ENCODE data around the gene RPL13. TPM values are rescaled to one million over a fixed set of nuclear protein-coding genes. Genes with fewer than 3 reads are reported as not detected.

The RPL13 gene
- total and polyA plus RNA-seq, 7 experiments from 2014 or later: 2,239 to 8,810 (median 5,354) TPM

DNA sequence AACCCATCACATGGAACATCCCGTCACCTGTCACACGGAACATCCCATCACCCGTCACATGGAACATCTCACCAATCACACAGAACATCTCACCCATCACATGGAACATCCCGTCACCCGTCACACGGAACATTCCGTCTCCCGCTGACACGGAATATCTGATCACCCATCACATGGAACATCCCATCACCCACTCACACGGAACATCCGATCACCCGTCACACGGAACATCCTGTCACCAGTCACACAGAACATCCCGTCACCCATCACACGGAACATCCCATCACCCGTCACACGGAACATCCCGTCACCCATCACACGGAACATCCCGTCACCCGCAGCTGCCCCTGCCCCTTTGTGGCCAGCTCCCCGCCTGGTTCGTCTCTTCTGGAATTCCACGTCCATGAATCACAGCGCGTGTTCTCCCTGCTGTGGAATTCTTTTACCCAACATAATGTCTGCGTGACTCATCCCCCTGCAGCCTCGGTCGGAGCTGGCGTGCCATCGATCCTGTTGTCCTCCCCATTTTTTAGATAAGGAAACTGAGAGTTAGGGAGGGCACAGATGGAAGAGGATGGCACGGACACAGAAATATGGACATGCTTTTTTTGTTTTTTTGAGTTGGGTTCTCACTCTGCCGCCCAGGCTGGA lies 20.7 kb downstream of the RPL13 start:
- no peak overlapping the region for H3K4me3 ChIP-seq (ENCODE audit: low read length)
- H3K9me3 Mint-ChIP-seq: peaks cover 0 to 1% (median 0%) of the 10 kb centered on the region in 11 donors
- ChIA-PET CTCF (no interaction called here), POLR2A (no interaction called here)
- H3K36me3 ChIP-seq (ENCODE audit: control insufficient read depth in 2 of 3, insufficient read depth in 3 of 3, low read length in 3 of 3): no peaks in the 10 kb centered on the region
- no peaks in the 10 kb centered on the region for H3K9me3 ChIP-seq (ENCODE audit: control insufficient read depth in 2 of 3, low read length in 3 of 3)
- H3K4me3 Mint-ChIP-seq: no peak overlapping the region
- no peak overlapping the region for H3K27ac Mint-ChIP-seq
- H3K4me1 ChIP-seq (ENCODE audit: control insufficient read depth in 2 of 2, insufficient read depth in 2 of 2, low read length in 2 of 2): no peaks in the 10 kb centered on the region
- no peaks in the 10 kb centered on the region for H3K27me3 ChIP-seq (ENCODE audit: control insufficient read depth in 2 of 2, insufficient read depth in 2 of 2, low read length in 2 of 2)
- DNase-seq: no peak
- H3K4me1 Mint-ChIP-seq: no peaks in the 10 kb centered on the region
- ATAC-seq: no peak
- H3K36me3 Mint-ChIP-seq: no peaks in the 10 kb centered on the region
- no peak overlapping the region for H3K27ac ChIP-seq (ENCODE audit: low read depth, low read length)
- H3K27me3 Mint-ChIP-seq: peaks cover 0 to 10% (median 0%) of the 10 kb centered on the region in 5 donors
- intact Hi-C loops (cut with micrococcal nuclease): no loop called here

DNA sequence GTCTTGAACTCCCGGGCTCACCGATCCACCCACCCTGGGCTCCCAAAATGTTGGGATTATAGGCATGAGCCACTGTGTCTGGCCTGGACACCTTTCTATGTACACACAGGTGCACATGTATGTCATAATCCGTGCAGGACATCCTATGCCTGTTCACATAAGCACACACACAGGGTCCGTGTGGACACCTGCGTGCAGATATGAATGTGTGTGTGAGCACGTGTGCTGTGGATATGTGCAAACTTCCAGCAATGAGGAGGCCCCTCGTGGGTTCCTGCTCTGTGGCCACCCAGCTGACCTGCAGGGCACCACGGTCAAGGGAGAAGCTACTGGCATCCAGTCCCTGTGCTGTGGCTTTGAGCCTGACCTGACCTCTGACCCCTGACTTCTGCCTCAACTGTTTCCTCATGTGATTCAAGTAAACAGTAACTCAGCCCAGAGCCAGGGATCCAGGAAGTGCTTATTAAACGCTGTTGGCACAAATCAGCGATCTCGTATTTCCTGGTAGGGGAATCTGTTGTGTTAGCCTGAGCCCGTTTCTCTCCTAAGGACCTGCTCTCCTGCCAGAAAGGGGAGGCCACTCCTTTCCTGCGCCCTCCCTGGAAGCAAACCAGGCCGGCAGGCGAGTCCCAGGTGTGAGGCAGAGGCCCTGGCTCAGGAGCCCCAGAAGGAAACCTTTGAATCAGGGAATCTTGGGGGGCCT lies 21.5 kb downstream of the RPL13 start:
- no peaks in the 10 kb centered on the region for H3K36me3 Mint-ChIP-seq
- no peak overlapping the region for H3K4me3 Mint-ChIP-seq
- Histone ChIP-seq H3K4me3 (ENCODE audit: low read length) (no peak overlapping the region), H3K27me3 (ENCODE audit: control insufficient read depth in 2 of 2, insufficient read depth in 2 of 2, low read length in 2 of 2) (no peaks in the 10 kb centered on the region), H3K4me1 (ENCODE audit: control insufficient read depth in 2 of 2, insufficient read depth in 2 of 2, low read length in 2 of 2) (no peaks in the 10 kb centered on the region), H3K9me3 (ENCODE audit: control insufficient read depth in 2 of 3, low read length in 3 of 3) (no peaks in the 10 kb centered on the region), H3K36me3 (ENCODE audit: control insufficient read depth in 2 of 3, insufficient read depth in 3 of 3, low read length in 3 of 3) (no peaks in the 10 kb centered on the region), H3K27ac (ENCODE audit: low read depth, low read length) (no peak overlapping the region)
- ATAC-seq (no peak), DNase-seq (no peak)
- H3K9me3 Mint-ChIP-seq: peaks cover 0 to 1% (median 0%) of the 10 kb centered on the region in 11 donors
- ChIA-PET POLR2A (no interaction called here), CTCF (no interaction called here)
- intact Hi-C loops (cut with micrococcal nuclease): no loop called here
- H3K27me3 Mint-ChIP-seq: peaks cover 0 to 8% (median 0%) of the 10 kb centered on the region in 5 donors
- no peaks in the 10 kb centered on the region for H3K4me1 Mint-ChIP-seq
- no peak overlapping the region for H3K27ac Mint-ChIP-seq

GRCh38 chr16:89582614-89583196 lies 22.2 kb downstream of the RPL13 start:
- H3K9me3 Mint-ChIP-seq: no peaks in the 10 kb centered on the region
- ChIA-PET POLR2A (no interaction called here), CTCF (no interaction called here)
- no peaks in the 10 kb centered on the region for H3K4me1 Mint-ChIP-seq
- H3K36me3 ChIP-seq (ENCODE audit: control insufficient read depth in 2 of 3, insufficient read depth in 3 of 3, low read length in 3 of 3): no peaks in the 10 kb centered on the region
- H3K4me1 ChIP-seq (ENCODE audit: control insufficient read depth in 2 of 2, insufficient read depth in 2 of 2, low read length in 2 of 2): no peaks in the 10 kb centered on the region
- peaks cover 0 to 2% (median 0%) of the 10 kb centered on the region in 5 donors for H3K27me3 Mint-ChIP-seq
- DNase-seq (no peak), ATAC-seq (no peak)
- no peak overlapping the region for H3K4me3 Mint-ChIP-seq
- intact Hi-C loops (cut with micrococcal nuclease): no loop called here
- H3K27me3 ChIP-seq (ENCODE audit: control insufficient read depth in 2 of 2, insufficient read depth in 2 of 2, low read length in 2 of 2): no peaks in the 10 kb centered on the region
- H3K27ac ChIP-seq (ENCODE audit: low read depth, low read length): no peak overlapping the region
- no peaks in the 10 kb centered on the region for H3K36me3 Mint-ChIP-seq
- H3K9me3 ChIP-seq (ENCODE audit: control insufficient read depth in 2 of 3, low read length in 3 of 3): no peaks in the 10 kb centered on the region
- H3K4me3 ChIP-seq (ENCODE audit: low read length): no peak overlapping the region
- H3K27ac Mint-ChIP-seq: no peak overlapping the region

- POLR2A ChIA-PET: no interaction called here
- Mint-ChIP-seq H3K4me3 (no peak overlapping the region), H3K36me3 (no peaks in the 10 kb centered on the region), H3K9me3 (no peaks in the 10 kb centered on the region), H3K4me1 (no peaks in the 10 kb centered on the region), H3K27me3 (peaks cover 0 to under 1% (median 0%) of the 10 kb centered on the region in 5 donors), H3K27ac (no peak overlapping the region)
- Histone ChIP-seq H3K4me3 (ENCODE audit: low read length) (no peak overlapping the region), H3K27ac (ENCODE audit: low read depth, low read length) (no peak overlapping the region), H3K9me3 (ENCODE audit: control insufficient read depth in 2 of 3, low read length in 3 of 3) (no peaks in the 10 kb centered on the region), H3K4me1 (ENCODE audit: control insufficient read depth in 2 of 2, insufficient read depth in 2 of 2, low read length in 2 of 2) (no peaks in the 10 kb centered on the region), H3K27me3 (ENCODE audit: control insufficient read depth in 2 of 2, insufficient read depth in 2 of 2, low read length in 2 of 2) (no peaks in the 10 kb centered on the region), H3K36me3 (ENCODE audit: control insufficient read depth in 2 of 3, insufficient read depth in 3 of 3, low read length in 3 of 3) (no peaks in the 10 kb centered on the region)
- intact Hi-C loops (cut with micrococcal nuclease): no loop called here
- ATAC-seq: no peak
- CTCF ChIA-PET: no interaction called here
- no peak for DNase-seq
These were observed 22.9 kb downstream of the RPL13 start for GRCh38 chr16:89583197-89583894.

GRCh38 chr16:89583895-89584644 lies 23.6 kb downstream of the RPL13 start:
- intact Hi-C loops (cut with micrococcal nuclease): no loop called here
- DNase-seq: no peak
- no peaks in the 10 kb centered on the region for H3K36me3 ChIP-seq (ENCODE audit: control insufficient read depth in 2 of 3, insufficient read depth in 3 of 3, low read length in 3 of 3)
- Mint-ChIP-seq H3K36me3 (no peaks in the 10 kb centered on the region), H3K9me3 (no peaks in the 10 kb centered on the region), H3K27ac (no peak overlapping the region), H3K27me3 (no peaks in the 10 kb centered on the region), H3K4me1 (no peaks in the 10 kb centered on the region), H3K4me3 (no peak overlapping the region)
- no peaks in the 10 kb centered on the region for H3K4me1 ChIP-seq (ENCODE audit: control insufficient read depth in 2 of 2, insufficient read depth in 2 of 2, low read length in 2 of 2)
- H3K27me3 ChIP-seq (ENCODE audit: control insufficient read depth in 2 of 2, insufficient read depth in 2 of 2, low read length in 2 of 2): no peaks in the 10 kb centered on the region
- POLR2A ChIA-PET: no interaction called here
- no peak for ATAC-seq
- no peak overlapping the region for H3K27ac ChIP-seq (ENCODE audit: low read depth, low read length)
- no peak overlapping the region for H3K4me3 ChIP-seq (ENCODE audit: low read length)
- CTCF ChIA-PET: no interaction called here
- no peaks in the 10 kb centered on the region for H3K9me3 ChIP-seq (ENCODE audit: control insufficient read depth in 2 of 3, low read length in 3 of 3)

- POLR2A ChIA-PET: no interaction called here
- H3K36me3 Mint-ChIP-seq: no peaks in the 10 kb centered on the region
- DNase-seq: no peak
- H3K36me3 ChIP-seq (ENCODE audit: control insufficient read depth in 2 of 3, insufficient read depth in 3 of 3, low read length in 3 of 3): no peaks in the 10 kb centered on the region
- no peak overlapping the region for H3K27ac ChIP-seq (ENCODE audit: low read depth, low read length)
- peak overlapping the region in 1 of 9 donors; percentile 41 for H3K27ac Mint-ChIP-seq
- no peaks in the 10 kb centered on the region for H3K4me1 Mint-ChIP-seq
- H3K27me3 Mint-ChIP-seq: no peaks in the 10 kb centered on the region
- H3K4me3 ChIP-seq (ENCODE audit: low read length): no peak overlapping the region
- H3K4me3 Mint-ChIP-seq: no peak overlapping the region
- no peak for ATAC-seq
- CTCF ChIA-PET: no interaction called here
- no peaks in the 10 kb centered on the region for H3K9me3 ChIP-seq (ENCODE audit: control insufficient read depth in 2 of 3, low read length in 3 of 3)
- intact Hi-C loops (cut with micrococcal nuclease): no loop called here
- H3K4me1 ChIP-seq (ENCODE audit: control insufficient read depth in 2 of 2, insufficient read depth in 2 of 2, low read length in 2 of 2): no peaks in the 10 kb centered on the region
- H3K27me3 ChIP-seq (ENCODE audit: control insufficient read depth in 2 of 2, insufficient read depth in 2 of 2, low read length in 2 of 2): no peaks in the 10 kb centered on the region
- H3K9me3 Mint-ChIP-seq: no peaks in the 10 kb centered on the region
These were observed 24.5 kb downstream of the RPL13 start for GRCh38 chr16:89584768-89585549.

All from naive thymus-derived CD4-positive, alpha-beta T cell (primary cell).